HCT116 (cell line): ENCODE data around the gene A3GALT2. TPM values are rescaled to one million over a fixed set of nuclear protein-coding genes. Genes with fewer than 3 reads are reported as not detected.

Experiments used
- ATAC-seq: fragments of 200-7000 bp; cut with Tn5 transposase; 2 replicates; pipeline ENCODE4 v1.9.1; 2020; ENCODE audit warnings: mild to moderate bottlenecking, moderate library complexity
- BruUV-seq: library from RNA; stranded (reverse); fragments of 400-500 nt; replicated peaks from 2 replicates; lab custom pipeline; 2021; lab: Mats Ljungman, UMichigan
- CTCF ChIA-PET: fragments of 300-600 bp; sonication (Branson Sonifier 250); formaldehyde crosslinking; loops from one replicate; lab custom pipeline; 2021; ENCODE audit warnings: antibody characterized with exemption; lab: Charles Lee
- POLR2A ChIA-PET: fragments of 300-600, 350-600 bp; sonication (Branson Sonifier 250); formaldehyde crosslinking; loops from one replicate; lab custom pipeline; 2021; ENCODE audit warnings: antibody characterized with exemption; lab: Charles Lee
- RAD21 ChIA-PET, 2 experiments: fragments of 300-600 bp; sonication (Branson Sonifier 250); formaldehyde crosslinking; loops; one replicate each; lab custom pipeline; 2023; ENCODE audit warnings: low total read pairs in 2 of 2; ENCODE audit not compliant: uncharacterized antibody in 2 of 2, unreplicated experiment in 2 of 2, low non-redundant PET in 1 of 2; lab: Charles Lee
- DNase-seq: peaks from one replicate; pipeline ENCODE4 v3.0.0-alpha.2; 2010; ENCODE audit warnings: low read depth, low spot score
- H2AFZ ChIP-seq: fragments of 200-600 bp; shearing (Covaris generic), sonication (generic); 2 replicates; pipeline ENCODE4 v1.6.1; 2017; ENCODE audit warnings: low read depth, mixed run types, mixed read lengths, antibody characterized with exemption, low read length; ENCODE audit not compliant: poor library complexity, severe bottlenecking
- H3K27ac ChIP-seq: 2 replicates; pipeline ENCODE4 v1.5.1; 2012; ENCODE audit warnings: low read depth, low read length
- H3K27me3 ChIP-seq: fragments of 200-600 bp; sonication (generic); 2 replicates; pipeline ENCODE4 v1.6.1; 2016; ENCODE audit warnings: mixed run types, low read length, mixed read lengths; ENCODE audit not compliant: insufficient read depth
- H3K36me3 ChIP-seq, 2 experiments: fragments of 200-500 bp in 1 of 2; fragments of 200-600 bp in 1 of 2; sonication (Bioruptor generic) in 1 of 2; sonication (generic) in 1 of 2; 2 replicates each; pipeline versions ENCODE4 v1.5.1 to v1.6.1; 2014 to 2016; ENCODE audit warnings: low read length in 2 of 2, inconsistent platforms in 1 of 2, mixed read lengths in 1 of 2, mixed run types in 1 of 2; ENCODE audit not compliant: insufficient read depth in 2 of 2, control insufficient read depth in 1 of 2
- H3K4me1 ChIP-seq, 2 experiments: fragments of 200-600 bp in 1 of 2; sonication (generic) in 1 of 2; 2 replicates each; pipeline versions ENCODE4 v1.5.1 to v1.6.1; 2012 to 2017; ENCODE audit warnings: low read length in 2 of 2, inconsistent platforms in 1 of 2, mild to moderate bottlenecking in 1 of 2, mixed read lengths in 1 of 2, mixed run types in 1 of 2, moderate library complexity in 1 of 2; ENCODE audit not compliant: insufficient read depth in 2 of 2, control insufficient read depth in 1 of 2
- H3K4me2 ChIP-seq: fragments of 200-600 bp; sonication (generic); 2 replicates; pipeline ENCODE4 v1.6.1; 2017; ENCODE audit warnings: mixed run types, low read length, mixed read lengths
- H3K4me3 ChIP-seq, 2 experiments: fragments of 200-600 bp in 1 of 2; sonication (generic) in 1 of 2; replicated peaks in 1 of 2; 2 replicates each; pipeline ENCODE4 v1.5.1; 2011 to 2016; ENCODE audit warnings: low read length in 2 of 2, control low read depth in 1 of 2, low read depth in 1 of 2, mild to moderate bottlenecking in 1 of 2, mixed read lengths in 1 of 2, mixed run types in 1 of 2
- H3K79me2 ChIP-seq: fragments of 200-600 bp; sonication (generic); 2 replicates; pipeline ENCODE4 v1.6.1; 2017; ENCODE audit warnings: mild to moderate bottlenecking, mixed run types, low read length, moderate library complexity, mixed read lengths; ENCODE audit not compliant: insufficient read depth
- H3K9ac ChIP-seq: fragments of 200-600 bp; sonication (generic); 2 replicates; pipeline ENCODE4 v1.6.1; 2016; ENCODE audit warnings: low read length, mixed read lengths
- H3K9me2 ChIP-seq: fragments of 200-600 bp; sonication (generic), shearing (Covaris generic); 2 replicates; pipeline ENCODE4 v1.6.1; 2017; ENCODE audit warnings: mixed run types, mild to moderate bottlenecking, moderate library complexity; ENCODE audit not compliant: insufficient read depth
- H3K9me3 ChIP-seq, 2 experiments: fragments of 200-500 bp in 1 of 2; fragments of 200-600 bp in 1 of 2; sonication (Bioruptor generic) in 1 of 2; sonication (generic) in 1 of 2; 2 replicates each; pipeline ENCODE4 v1.6.1; 2014 to 2017; ENCODE audit warnings: low read length in 2 of 2, mixed read lengths in 2 of 2, inconsistent platforms in 1 of 2, low read depth in 1 of 2, mild to moderate bottlenecking in 1 of 2, mixed run types in 1 of 2, moderate library complexity in 1 of 2; ENCODE audit not compliant: control insufficient read depth in 1 of 2, insufficient read depth in 1 of 2
- H4K20me1 ChIP-seq: fragments of 200-600 bp; sonication (generic), shearing (Covaris generic); 2 replicates; pipeline ENCODE4 v1.6.1; 2017; ENCODE audit warnings: mixed run types, mild to moderate bottlenecking, moderate library complexity; ENCODE audit not compliant: insufficient read depth
- EGR1 ChIP-seq: IDR thresholded peaks from 2 replicates; pipeline ENCODE4 v1.6.1; 2012; ENCODE audit warnings: low read depth
- EZH2 ChIP-seq: fragments of 200-600 bp; sonication (generic); IDR thresholded peaks from 2 replicates; pipeline ENCODE4 v1.6.1; 2017; ENCODE audit warnings: antibody characterized with exemption, mixed run types
- POLR2A ChIP-seq: IDR thresholded peaks from 2 replicates; pipeline ENCODE4 v1.7.0; 2011; ENCODE audit warnings: borderline replicate concordance; ENCODE audit not compliant: insufficient read depth, insufficient read length; ENCODE audit errors: extremely low read depth
- POLR2AphosphoS5 ChIP-seq: IDR thresholded peaks from 2 replicates; pipeline ENCODE4 v1.6.1; 2011; ENCODE audit warnings: mild to moderate bottlenecking, low read depth, low read length, moderate library complexity
- SRF ChIP-seq: IDR thresholded peaks from 2 replicates; pipeline ENCODE4 v1.6.1; 2012; ENCODE audit warnings: low read depth
- TCF7L2 ChIP-seq: IDR thresholded peaks from 2 replicates; pipeline ENCODE4 v1.7.0; 2011; ENCODE audit warnings: borderline replicate concordance, inconsistent platforms; ENCODE audit not compliant: insufficient read depth, insufficient read length; ENCODE audit errors: extremely low read depth
- intact Hi-C: fragments of 100-400 bp; cut with micrococcal nuclease; formaldehyde crosslinking; loops from 2 replicates; pipeline ENCODE4 v1.10.0; 2022
- total RNA-seq: library from RNA; stranded (reverse); gene quantifications from one replicate; pipeline ENCODE4 v1.2.1, GENCODE V29; 2021; ENCODE audit not compliant: unreplicated experiment

Gene A3GALT2
- total RNA-seq, 1 experiment from 2014 or later, result not detected

DNA sequence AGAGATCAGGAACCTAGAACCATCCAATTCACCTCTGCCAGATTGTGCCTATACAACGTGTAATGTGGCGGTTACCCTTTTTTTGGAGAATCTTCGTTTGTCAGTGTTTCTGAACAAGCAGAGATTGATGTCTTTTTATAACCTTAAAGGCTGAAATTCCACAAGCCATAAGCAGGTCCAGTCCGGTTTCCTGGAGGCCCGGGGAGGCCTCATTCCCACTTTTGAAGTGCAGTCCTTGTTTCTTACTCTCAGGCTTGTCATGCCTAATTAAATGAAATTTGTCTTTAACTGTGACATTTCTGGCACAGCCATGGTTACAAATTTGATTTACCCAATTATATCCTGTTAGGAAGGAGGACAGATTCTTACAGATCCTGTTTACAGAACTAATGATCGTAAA, 36.8 kb downstream of the A3GALT2 start:
- CTCF ChIA-PET, result interaction anchor here (1.7 kb wide), 1 partner anchor 12 kb away, joined by 6 read pairs; no protein-coding TSS in a partner anchor
- no TSS peak for BruUV-seq
- POLR2A ChIA-PET, result interaction anchor here (0.5 kb wide), 1 partner anchor 346 kb away, joined by 6 read pairs; no protein-coding TSS in a partner anchor

DNA sequence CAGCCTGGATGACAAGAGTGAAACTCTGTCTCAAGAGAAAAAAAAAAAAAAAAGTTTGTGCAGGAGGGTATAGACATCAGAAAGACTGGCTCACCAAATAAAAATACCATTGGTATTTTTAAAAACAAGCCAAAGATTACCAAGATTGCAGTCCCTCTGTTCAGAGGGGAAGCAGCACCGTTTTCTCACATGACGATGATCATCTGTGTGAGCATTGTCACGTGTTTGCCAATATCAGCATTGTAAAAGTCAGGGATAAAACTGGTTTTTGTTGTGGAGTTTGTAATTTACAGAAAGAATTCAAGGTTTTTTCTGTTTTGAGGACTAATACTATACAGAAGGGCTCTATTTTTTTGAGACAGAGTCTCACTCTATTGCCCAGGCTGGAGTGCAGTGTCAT, 38.1 kb downstream of the A3GALT2 start:
- ATAC-seq, result no peak
- CTCF ChIA-PET, result interaction anchor here (1.7 kb wide), 1 partner anchor 13 kb away, joined by 5 read pairs; no protein-coding TSS in a partner anchor
- intact Hi-C loops, result no loop called here
- Histone ChIP-seq H3K79me2 (no peaks in the 10 kb centered on the region), H3K4me3 (no peak overlapping the region), H4K20me1 (no peaks in the 10 kb centered on the region), H2AFZ (no peak overlapping the region), H3K4me1 (no peaks in the 10 kb centered on the region), H3K36me3 (no peaks in the 10 kb centered on the region), H3K4me2 (no peak overlapping the region), H3K27me3 (no peaks in the 10 kb centered on the region), H3K27ac (no peak overlapping the region), H3K9me3 (no peaks in the 10 kb centered on the region), H3K9me2 (no peaks in the 10 kb centered on the region), H3K9ac (no peak overlapping the region)
- DNase-seq, result no peak
- TF ChIP-seq POLR2A (no peak), POLR2AphosphoS5 (no peak)
- RAD21 ChIA-PET, result no interaction called here
- no TSS peak for BruUV-seq
- POLR2A ChIA-PET, result no interaction called here

More for the DNA sequence above, 36.8 kb downstream of the A3GALT2 start:
- Histone ChIP-seq H3K4me3 (no peak overlapping the region), H2AFZ (no peak overlapping the region), H3K9ac (no peak overlapping the region), H3K4me2 (no peak overlapping the region), H3K4me1 (no peaks in the 10 kb centered on the region), H3K79me2 (no peaks in the 10 kb centered on the region), H3K27me3 (no peaks in the 10 kb centered on the region), H3K36me3 (no peaks in the 10 kb centered on the region), H4K20me1 (no peaks in the 10 kb centered on the region), H3K9me2 (no peaks in the 10 kb centered on the region), H3K9me3 (no peaks in the 10 kb centered on the region), H3K27ac (no peak overlapping the region)
- no peak for TF ChIP-seq SRF
- no peak for TF ChIP-seq POLR2A
- no peak for TF ChIP-seq EZH2
- no peak for TF ChIP-seq EGR1
- no peak for TF ChIP-seq TCF7L2
- TF ChIP-seq POLR2AphosphoS5, result no peak
- DNase-seq, result no peak
- ATAC-seq, result no peak
- RAD21 ChIA-PET, result no interaction called here
- intact Hi-C loops, result no loop called here
